NCI-H1417 treated with DMSO at 0.1 percent for 48 hours (cell line): ENCODE data around the gene USP5.
"Not testable (repeated sequence)": the region's sequence is repeated elsewhere in the genome, so short reads cannot be mapped to it uniquely, and the experiment has no call there.

Experiments
- DNase-seq: peaks from one replicate; lab custom pipeline; 2025; lab: John Stamatoyannopoulos, UW

The USP5 gene

GRCh38 chr12:6888360-6888759, 36.4 kb downstream of the USP5 start:
- DNase-seq = no peak

- DNase-seq = not testable (repeated sequence)
Observed at GRCh38 chr12:6888794-6889193, 36.8 kb downstream of the USP5 start.

- not testable (repeated sequence) for DNase-seq
Observed at GRCh38 chr12:6889775-6890573, 38.0 kb downstream of the USP5 start.

- peak; percentile 84 for DNase-seq
Observed at GRCh38 chr12:6890789-6891645, 39.1 kb downstream of the USP5 start.

- DNase-seq = no peak
Observed at GRCh38 chr12:6891646-6892001, 39.7 kb downstream of the USP5 start.

GRCh38 chr12:6892683-6893082, 40.7 kb downstream of the USP5 start:
- not testable (repeated sequence) for DNase-seq

- DNase-seq = no peak
Observed at GRCh38 chr12:6894321-6894720, 42.4 kb downstream of the USP5 start.

- DNase-seq = no peak
Observed at GRCh38 chr12:6896846-6897435, 45.0 kb downstream of the USP5 start.

- DNase-seq = no peak
Observed at GRCh38 chr12:6899427-6899826, 47.5 kb downstream of the USP5 start.

GRCh38 chr12:6899837-6900519, 48.0 kb downstream of the USP5 start:
- DNase-seq = no peak

- DNase-seq = no peak
Observed at GRCh38 chr12:6902448-6902847, 50.5 kb downstream of the USP5 start.

- no peak for DNase-seq
Observed at GRCh38 chr12:6903722-6904121, 51.8 kb downstream of the USP5 start.

- DNase-seq = peak; percentile 98
Observed at GRCh38 chr12:6904280-6905276, 52.6 kb downstream of the USP5 start, which contains the start of gene LRRC23. LRRC23 (plus strand) TSS chr12:6904822; CDS start chr12:6905634, 812 bp downstream.

- no peak for DNase-seq
Observed at GRCh38 chr12:6905414-6906040, 53.6 kb downstream of the USP5 start.

- not testable (repeated sequence) for DNase-seq
Observed at GRCh38 chr12:6908141-6908540, 56.2 kb downstream of the USP5 start.

GRCh38 chr12:6909421-6910145, 57.6 kb downstream of the USP5 start:
- no peak for DNase-seq

- no peak for DNase-seq
Observed at GRCh38 chr12:6912164-6912935, 60.4 kb downstream of the USP5 start.

GRCh38 chr12:6914246-6914946, 62.4 kb downstream of the USP5 start, which contains the start of gene ENO2:
ENO2 (plus strand) TSS chr12:6914580; CDS start chr12:6915833, 1,253 bp downstream.
- no peak for DNase-seq
